Ascending aorta (tissue), 2 donors: ENCODE data around the gene HINT2. TPM values are rescaled to one million over a fixed set of nuclear protein-coding genes. Genes with fewer than 3 reads are reported as not detected.
A peak's percentile ranks its signal among the peaks of the same experiment; 100 is the strongest.

ENCODE experiments used
- DNase-seq, 2 donors: peaks; one replicate each; pipeline ENCODE4 v3.0.0-alpha.2; 2019; ENCODE audit warnings: low spot score in 2 of 2
- H3K27ac ChIP-seq, 2 donors: fragments of 200-600 bp; sonication (generic); one replicate each; pipeline ENCODE4 v1.5.1; 2016 to 2017; ENCODE audit warnings: mild to moderate bottlenecking in 1 of 2
- H3K27me3 ChIP-seq: fragments of 200-600 bp; sonication (generic); one replicate; pipeline ENCODE4 v1.5.1; 2017
- H3K36me3 ChIP-seq, 2 donors: fragments of 200-600 bp; sonication (generic); one replicate each; pipeline ENCODE4 v1.5.1; 2016
- H3K4me1 ChIP-seq, 2 donors: fragments of 200-600 bp; sonication (generic); one replicate each; pipeline ENCODE4 v1.5.1; 2016 to 2017; ENCODE audit warnings: mild to moderate bottlenecking in 1 of 2
- H3K4me3 ChIP-seq, 2 donors: fragments of 200-600 bp; sonication (generic); one replicate each; pipeline ENCODE4 v1.5.1; 2016 to 2017; ENCODE audit warnings: mild to moderate bottlenecking in 1 of 2
- H3K9me3 ChIP-seq, 2 donors: fragments of 200-600 bp; sonication (generic); one replicate each; pipeline ENCODE4 v1.5.1; 2016
- CTCF ChIP-seq, 3 experiments: fragments of 200-600 bp in 2 of 3; fragments of 450-650 bp in 1 of 3; sonication (generic) in 2 of 3; IDR thresholded peaks; one replicate each; pipeline ENCODE4 v1.5.1; 2016 to 2019; ENCODE audit warnings: antibody characterized with exemption in 3 of 3, mild to moderate bottlenecking in 1 of 3, moderate library complexity in 1 of 3
- intact Hi-C: fragments of 100-400 bp; cut with DNase I; formaldehyde crosslinking; loops from one replicate; pipeline ENCODE4 v1.15.1; 2023
- total RNA-seq: library from RNA; depleted of rRNA; stranded (reverse); fragments of >200 nt; gene quantifications from one replicate; pipeline ENCODE4 v1.1.0, GENCODE V29; 2016

The HINT2 gene
- total RNA-seq, 1 donor from 2014 or later, result 21.6 TPM

GRCh38 chr9:35852876-35853865 is 38.3 kb upstream of the HINT2 start:
- intact Hi-C loops, result no loop called here
- Histone ChIP-seq H3K4me1 (no peaks in the 10 kb centered on the region), H3K27ac (no peak overlapping the region), H3K36me3 (peaks cover 10 to 18% of the 10 kb centered on the region in 2 donors), H3K9me3 (no peaks in the 10 kb centered on the region), H3K4me3 (no peak overlapping the region), H3K27me3 (no peaks in the 10 kb centered on the region)
- no peak for TF ChIP-seq CTCF (IDR thresholded peaks at IDR 0.05)
- DNase-seq, result peak in 1 of 2 donors; percentile 60

- Histone ChIP-seq H3K36me3 (peaks cover 10 to 20% of the 10 kb centered on the region in 2 donors), H3K27ac (no peak overlapping the region), H3K27me3 (no peaks in the 10 kb centered on the region), H3K4me3 (no peak overlapping the region), H3K9me3 (no peaks in the 10 kb centered on the region), H3K4me1 (peaks cover 0 to 8% of the 10 kb centered on the region in 2 donors)
- DNase-seq, result peak in 1 of 2 donors; percentile 34
- intact Hi-C loops, result no loop called here
- TF ChIP-seq CTCF (IDR thresholded peaks at IDR 0.05), result no peak
These were observed 37.5 kb upstream of the HINT2 start for GRCh38 chr9:35852267-35852815.

- no peak for DNase-seq
- H3K27ac ChIP-seq, result peak overlapping the region; percentile 49 to 64
- H3K4me3 ChIP-seq, result no peak overlapping the region
- H3K9me3 ChIP-seq, result no peaks in the 10 kb centered on the region
- TF ChIP-seq CTCF (IDR thresholded peaks at IDR 0.05), result no peak
- peaks cover 9 to 21% of the 10 kb centered on the region in 2 donors for H3K36me3 ChIP-seq
- intact Hi-C loops, result no loop called here
- no peaks in the 10 kb centered on the region for H3K27me3 ChIP-seq
- peaks cover 0 to 26% of the 10 kb centered on the region in 2 donors for H3K4me1 ChIP-seq
These were observed 33.1 kb upstream of the HINT2 start for GRCh38 chr9:35847792-35848572.

GRCh38 chr9:35845824-35846771 is 31.3 kb upstream of the HINT2 start:
- Histone ChIP-seq H3K4me3 (no peak overlapping the region), H3K27me3 (no peaks in the 10 kb centered on the region), H3K27ac (peak overlapping the region; percentile 1 to 44), H3K4me1 (peaks cover 0 to 26% of the 10 kb centered on the region in 2 donors), H3K9me3 (no peaks in the 10 kb centered on the region), H3K36me3 (peaks cover 14 to 21% of the 10 kb centered on the region in 2 donors)
- TF ChIP-seq CTCF (IDR thresholded peaks at IDR 0.05), result no peak
- intact Hi-C loops, result loop anchor here (2.0 kb wide), 2 partner anchors 17 to 31 kb away; partner anchors contain the start of genes FAM221B, HINT2 and TMEM8B
- no peak for DNase-seq
